Naive thymus-derived CD4-positive, alpha-beta T cell (primary cell): ENCODE data around the gene RFFL. TPM values are rescaled to one million over a fixed set of nuclear protein-coding genes. Genes with fewer than 3 reads are reported as not detected.

Experiments
- ATAC-seq: fragments of 150-1000 bp; cut with Tn5 transposase; 2 replicates; pipeline ENCODE4 v1.10.0; 2021; ENCODE audit warnings: mild to moderate bottlenecking, moderate library complexity
- CTCF ChIA-PET: fragments of 350-600 bp; sonication (Branson Sonifier 250); formaldehyde crosslinking; loops from one replicate; lab custom pipeline; 2021; ENCODE audit warnings: antibody characterized with exemption; lab: Charles Lee
- POLR2A ChIA-PET: fragments of 350-600 bp; sonication (Branson Sonifier 250); formaldehyde crosslinking; loops from one replicate; lab custom pipeline; 2021; ENCODE audit warnings: antibody characterized with exemption, inconsistent platforms; lab: Charles Lee
- DNase-seq, 9 donors: peaks; one replicate each; pipeline versions ENCODE4 v3.0.0 to v3.0.0-alpha.2; 2020 to 2022; ENCODE audit warnings: mixed read lengths in 1 of 9
- H3K27ac ChIP-seq: one replicate; pipeline ENCODE4 v1.7.0; 2013; ENCODE audit warnings: mild to moderate bottlenecking, low read depth, low read length, moderate library complexity
- H3K27me3 ChIP-seq, 2 donors: one replicate each; pipeline ENCODE4 v1.7.0; 2013; ENCODE audit warnings: low read length in 2 of 2, mild to moderate bottlenecking in 2 of 2, moderate library complexity in 2 of 2; ENCODE audit not compliant: control insufficient read depth in 2 of 2, insufficient read depth in 2 of 2
- H3K36me3 ChIP-seq, 3 experiments: 1 replicate in 2 of 3; 2 replicates in 1 of 3; pipeline ENCODE4 v1.7.0; 2013; ENCODE audit warnings: low read length in 3 of 3, mild to moderate bottlenecking in 3 of 3, moderate library complexity in 1 of 3; ENCODE audit not compliant: insufficient read depth in 3 of 3, control insufficient read depth in 2 of 3
- H3K4me1 ChIP-seq, 2 donors: one replicate each; pipeline ENCODE4 v1.7.0; 2013; ENCODE audit warnings: low read length in 2 of 2, mild to moderate bottlenecking in 2 of 2, moderate library complexity in 1 of 2; ENCODE audit not compliant: control insufficient read depth in 2 of 2, insufficient read depth in 2 of 2
- H3K4me3 ChIP-seq: 2 replicates; pipeline ENCODE4 v1.7.0; 2013; ENCODE audit warnings: mild to moderate bottlenecking, low read length
- H3K9me3 ChIP-seq, 3 experiments: 1 replicate in 2 of 3; 2 replicates in 1 of 3; pipeline ENCODE4 v1.7.0; 2013; ENCODE audit warnings: low read length in 3 of 3; ENCODE audit not compliant: control insufficient read depth in 2 of 3
- H3K27ac Mint-ChIP-seq, 9 donors: one replicate each; pipeline ENCODE4 v1.8.0; 2020 to 2022; ENCODE audit warnings: mixed read lengths in 9 of 9, mild to moderate bottlenecking in 8 of 9, moderate library complexity in 5 of 9, inconsistent platforms in 2 of 9
- H3K27me3 Mint-ChIP-seq, 5 donors: one replicate each; pipeline ENCODE4 v1.8.0; 2021 to 2022; ENCODE audit warnings: mixed read lengths in 5 of 5, mild to moderate bottlenecking in 1 of 5
- H3K36me3 Mint-ChIP-seq, 5 donors: one replicate each; pipeline ENCODE4 v1.8.0; 2020 to 2022; ENCODE audit warnings: mixed read lengths in 5 of 5, mild to moderate bottlenecking in 3 of 5, inconsistent platforms in 1 of 5
- H3K4me1 Mint-ChIP-seq, 7 donors: one replicate each; pipeline ENCODE4 v1.8.0; 2020 to 2022; ENCODE audit warnings: mixed read lengths in 7 of 7, mild to moderate bottlenecking in 3 of 7, inconsistent platforms in 1 of 7
- H3K4me3 Mint-ChIP-seq, 10 donors: one replicate each; pipeline ENCODE4 v1.8.0; 2020 to 2022; ENCODE audit warnings: mild to moderate bottlenecking in 10 of 10, mixed read lengths in 10 of 10, moderate library complexity in 6 of 10, inconsistent platforms in 2 of 10
- H3K9me3 Mint-ChIP-seq, 11 donors: one replicate each; pipeline ENCODE4 v1.8.0; 2020 to 2022; ENCODE audit warnings: mixed read lengths in 11 of 11, mild to moderate bottlenecking in 4 of 11, inconsistent platforms in 1 of 11, moderate library complexity in 1 of 11
- intact Hi-C, 2 donors: fragments of 100-400 bp; cut with micrococcal nuclease; formaldehyde crosslinking; loops; one replicate each; pipeline ENCODE4 v1.15.1; 2023
- polyA plus RNA-seq, 2 donors: library from polyadenylated mRNA; unstranded; fragments of 300-500 nt; fragmentation: Illumina TruSeq; gene quantifications; one replicate each; pipeline ENCODE4 v1.2.3, GENCODE V29; 2021
- total RNA-seq, 6 experiments: library from RNA in 5 of 6; stranded (reverse) in 5 of 6; gene quantifications; 1 replicate in 5 of 6; 2 replicates in 1 of 6; pipeline ENCODE4 v1.2.3 and lab custom pipeline; 2021 to 2026

The RFFL gene
- total and polyA plus RNA-seq, 7 experiments from 2014 or later, result 36.4 to 74.7 (median 47.1) TPM

- Mint-ChIP-seq H3K36me3 (peaks cover 8 to 79% (median 21%) of the 10 kb centered on the region in 5 donors), H3K9me3 (peaks cover 0 to 1% (median 0%) of the 10 kb centered on the region in 11 donors)
- ATAC-seq, result peak; percentile 10
Measured at GRCh38 chr17:34990921-34991365, 72.6 kb downstream of the RFFL start.

GRCh38 chr17:34989473-34989872, 74.0 kb downstream of the RFFL start:
- Histone ChIP-seq H3K4me1 (no peaks in the 10 kb centered on the region), H3K27ac (no peak overlapping the region), H3K9me3 (no peaks in the 10 kb centered on the region), H3K27me3 (no peaks in the 10 kb centered on the region), H3K36me3 (peaks cover 10 to 73% (median 30%) of the 10 kb centered on the region in 3 experiments), H3K4me3 (no peak overlapping the region)
- H3K27me3 Mint-ChIP-seq, result no peaks in the 10 kb centered on the region
- CTCF ChIA-PET, result interaction anchor here (0.6 to 1.0 kb wide), 2 partner anchors 8 to 100 kb away, joined by 3 read pairs; no protein-coding TSS in a partner anchor
- peaks cover 8 to 76% (median 21%) of the 10 kb centered on the region in 5 donors for H3K36me3 Mint-ChIP-seq
- ATAC-seq (no peak), DNase-seq (no peak)
- POLR2A ChIA-PET, result no interaction called here
- H3K9me3 Mint-ChIP-seq, result peaks cover 0 to 1% (median 0%) of the 10 kb centered on the region in 11 donors
- intact Hi-C loops, result loop anchor here in 1 of 2 donors (10.0 kb wide), 1 partner anchor 815 kb away; the partner anchor contains the start of gene TAF15
- H3K27ac Mint-ChIP-seq, result no peak overlapping the region
- H3K4me1 Mint-ChIP-seq, result peaks cover 5 to 28% (median 17%) of the 10 kb centered on the region in 7 donors
- no peak overlapping the region for H3K4me3 Mint-ChIP-seq

More at GRCh38 chr17:34990921-34991365, 72.6 kb downstream of the RFFL start:
- Histone ChIP-seq H3K4me3 (no peak overlapping the region), H3K27ac (no peak overlapping the region), H3K36me3 (peaks cover 10 to 82% (median 32%) of the 10 kb centered on the region in 3 experiments), H3K4me1 (no peaks in the 10 kb centered on the region), H3K9me3 (no peaks in the 10 kb centered on the region), H3K27me3 (no peaks in the 10 kb centered on the region)
- Mint-ChIP-seq H3K4me3 (no peak overlapping the region), H3K27me3 (no peaks in the 10 kb centered on the region), H3K4me1 (peaks cover 0 to 17% (median 13%) of the 10 kb centered on the region in 7 donors), H3K27ac (peak overlapping the region in 1 of 9 donors; percentile 5)
- DNase-seq, result no peak
- ChIA-PET POLR2A (interaction anchor here (0.9 to 3.0 kb wide), 2 partner anchors 9 to 99 kb away, joined by 3 to 10 read pairs; partner anchors contain the start of gene LIG3), CTCF (interaction anchor here (0.7 to 2.3 kb wide), 4 partner anchors 8 to 129 kb away, joined by 3 to 10 read pairs (median 4); partner anchors contain the start of genes RAD51D and RFFL)
- intact Hi-C loops, result no loop called here

DNA sequence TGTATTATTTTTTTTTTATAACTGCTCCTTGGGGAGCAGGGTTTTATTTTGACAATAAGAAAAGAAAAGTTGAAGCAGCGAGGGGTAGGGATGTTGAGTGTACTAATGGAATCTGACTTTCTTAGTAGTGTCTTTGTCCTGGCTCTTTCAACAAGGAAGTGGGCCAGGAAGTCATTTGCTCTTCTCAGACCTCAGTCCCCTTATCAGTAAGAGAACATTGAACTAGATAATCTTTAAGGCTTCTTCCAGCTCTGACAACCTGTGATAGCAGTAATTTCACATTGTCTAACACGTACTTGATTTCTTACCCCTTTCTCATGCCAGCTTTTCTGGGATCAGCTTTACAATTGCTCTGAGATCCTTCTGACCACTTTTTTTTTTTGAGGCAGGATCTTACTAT, 74.9 kb downstream of the RFFL start:
- no peaks in the 10 kb centered on the region for H3K9me3 ChIP-seq
- CTCF ChIA-PET, result interaction anchor here (0.6 to 1.0 kb wide), 3 partner anchors 9 to 883 kb away, joined by 3 read pairs; no protein-coding TSS in a partner anchor
- Mint-ChIP-seq H3K27ac (peak overlapping the region in 1 of 9 donors; percentile 62), H3K27me3 (no peaks in the 10 kb centered on the region), H3K9me3 (peaks cover 0 to 1% (median 0%) of the 10 kb centered on the region in 11 donors), H3K4me1 (peaks cover 13 to 36% (median 25%) of the 10 kb centered on the region in 7 donors), H3K4me3 (no peak overlapping the region), H3K36me3 (peaks cover 12 to 74% (median 23%) of the 10 kb centered on the region in 5 donors)
- H3K4me3 ChIP-seq, result no peak overlapping the region
- ATAC-seq (no peak), DNase-seq (no peak)
- intact Hi-C loops, result loop anchor here in 1 of 2 donors (10.0 kb wide), 1 partner anchor 816 kb away; the partner anchor contains the start of gene TAF15
- POLR2A ChIA-PET, result interaction anchor here (0.6 kb wide), 1 partner anchor 15 kb away, joined by 3 read pairs; no protein-coding TSS in a partner anchor
- H3K27me3 ChIP-seq, result no peaks in the 10 kb centered on the region
- peaks cover 0 to 1% of the 10 kb centered on the region in 2 donors for H3K4me1 ChIP-seq
- no peak overlapping the region for H3K27ac ChIP-seq
- H3K36me3 ChIP-seq, result peaks cover 10 to 68% (median 27%) of the 10 kb centered on the region in 3 experiments

DNA sequence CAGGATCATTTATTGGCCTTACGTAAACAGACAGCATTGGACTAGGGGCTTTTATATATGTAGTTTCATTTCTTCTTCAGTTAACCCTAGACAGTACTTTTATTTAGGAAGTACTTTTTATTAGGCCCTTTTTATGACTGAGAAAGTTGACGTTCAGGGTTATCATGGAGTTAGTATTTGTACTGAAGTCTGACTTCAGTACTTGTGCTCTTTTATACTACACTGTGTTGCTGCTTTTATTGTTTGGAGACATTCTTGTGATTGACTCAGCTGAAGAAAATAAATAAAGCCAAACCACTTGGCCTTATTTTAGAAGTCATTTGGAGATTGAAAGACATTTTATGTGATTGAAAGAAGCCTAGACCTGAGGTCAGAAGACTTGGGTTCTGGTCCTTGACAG, 76.3 kb downstream of the RFFL start:
- H3K4me1 Mint-ChIP-seq, result peaks cover 24 to 48% (median 29%) of the 10 kb centered on the region in 7 donors
- H3K4me1 ChIP-seq, result peaks cover 4 to 10% of the 10 kb centered on the region in 2 donors
- peaks cover 0 to 1% (median 0%) of the 10 kb centered on the region in 11 donors for H3K9me3 Mint-ChIP-seq
- ATAC-seq, result no peak
- CTCF ChIA-PET, result no interaction called here
- no peaks in the 10 kb centered on the region for H3K9me3 ChIP-seq
- intact Hi-C loops, result loop anchor here in 1 of 2 donors (10.0 kb wide), 1 partner anchor 818 kb away; the partner anchor contains the start of gene TAF15
- DNase-seq, result no peak
- no peaks in the 10 kb centered on the region for H3K27me3 Mint-ChIP-seq
- H3K27ac Mint-ChIP-seq, result no peak overlapping the region
- POLR2A ChIA-PET, result interaction anchor here (0.6 to 1.0 kb wide), 2 partner anchors 14 to 132 kb away, joined by 3 read pairs; no protein-coding TSS in a partner anchor
- H3K36me3 ChIP-seq, result peaks cover 10 to 57% (median 21%) of the 10 kb centered on the region in 3 experiments
- no peaks in the 10 kb centered on the region for H3K27me3 ChIP-seq
- H3K27ac ChIP-seq, result no peak overlapping the region
- peaks cover 12 to 71% (median 15%) of the 10 kb centered on the region in 5 donors for H3K36me3 Mint-ChIP-seq
- no peak overlapping the region for H3K4me3 ChIP-seq
- H3K4me3 Mint-ChIP-seq, result no peak overlapping the region

DNA sequence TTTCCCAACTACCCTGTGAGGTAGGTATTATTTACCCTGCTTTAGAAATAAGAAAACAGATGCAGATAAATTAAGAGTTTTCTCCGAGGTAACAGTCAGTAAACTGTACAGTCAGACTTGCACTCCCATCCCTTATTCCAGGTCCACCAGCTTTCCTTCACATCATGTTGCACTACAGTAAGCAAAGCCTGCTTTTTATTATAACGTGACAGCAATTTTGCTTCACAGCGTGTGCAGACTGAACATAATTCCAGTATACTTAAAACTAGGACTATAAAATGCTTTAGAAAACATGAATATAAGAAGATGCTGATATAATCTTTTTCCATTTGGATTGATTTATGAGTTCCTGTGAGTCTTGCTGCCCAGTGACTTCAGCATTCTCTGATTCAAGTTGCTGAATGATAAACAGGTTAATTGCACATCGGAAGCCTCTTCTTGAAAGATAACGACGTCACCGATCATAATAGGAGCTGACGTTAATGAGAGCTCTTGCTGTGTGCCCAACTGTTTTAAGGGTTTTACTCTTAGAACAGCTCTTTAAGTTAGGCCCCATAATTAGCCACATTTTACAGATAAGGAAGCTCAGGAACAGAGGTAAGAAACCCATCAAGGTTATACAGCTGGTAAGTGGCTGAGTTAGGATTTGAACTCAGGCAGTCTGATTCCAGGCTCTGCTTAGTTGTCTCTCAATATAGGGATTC, 81.8 kb downstream of the RFFL start:
- POLR2A ChIA-PET, result interaction anchor here (0.6 to 5.9 kb wide), 11 partner anchors 10 to 827 kb away, joined by 3 to 44 read pairs (median 10); partner anchors contain the start of genes CCT6B, RAD51D, RFFL and TAF15
- H3K4me3 Mint-ChIP-seq, result peak overlapping the region; percentile 84 to 96 (median 93)
- no peaks in the 10 kb centered on the region for H3K9me3 ChIP-seq
- H3K27ac ChIP-seq, result peak overlapping the region; percentile 99
- peaks cover 0 to 14% (median 0%) of the 10 kb centered on the region in 3 experiments for H3K36me3 ChIP-seq
- H3K27ac Mint-ChIP-seq, result peak overlapping the region; percentile 91 to 97 (median 96)
- H3K36me3 Mint-ChIP-seq, result peaks cover 0 to 29% (median 8%) of the 10 kb centered on the region in 5 donors
- peaks cover 17 to 26% of the 10 kb centered on the region in 2 donors for H3K4me1 ChIP-seq
- intact Hi-C loops, result loop anchor here (1.0 to 10.0 kb wide), 8 partner anchors 65 to 823 kb away; partner anchors contain the start of genes RAD51D (in 1 of the 2), RFFL (in 1 of the 2), SLFN12L (in 1 of the 2) and SLFN5 (in 1 of the 2)
- H3K4me3 ChIP-seq, result peak overlapping the region; percentile 68
- no peaks in the 10 kb centered on the region for H3K27me3 ChIP-seq
- CTCF ChIA-PET, result interaction anchor here (0.6 to 2.0 kb wide), 4 partner anchors 18 to 439 kb away, joined by 3 to 4 read pairs (median 4); no protein-coding TSS in a partner anchor
- peaks cover 0 to 1% (median 0%) of the 10 kb centered on the region in 11 donors for H3K9me3 Mint-ChIP-seq
- ATAC-seq, result no peak
- peaks cover 37 to 64% (median 53%) of the 10 kb centered on the region in 7 donors for H3K4me1 Mint-ChIP-seq
- no peaks in the 10 kb centered on the region for H3K27me3 Mint-ChIP-seq
- DNase-seq, result peak in 1 of 9 donors; percentile 23
